GM18858 (cell line): ENCODE measurements around the gene BANP.
A peak's percentile ranks its signal among the peaks of the same experiment; 100 is the strongest.
"Not testable (repeated sequence)": the region's sequence is repeated elsewhere in the genome, so short reads cannot be mapped to it uniquely, and the experiment has no call there.

ENCODE experiments used
- ATAC-seq: cut with Tn5 transposase; IDR thresholded peaks from one replicate; pipeline ENCODE4 v1.9.1; 2021; ENCODE audit not compliant: unreplicated experiment

The BANP gene

GRCh38 chr16:88044121-88044581 is 92.9 kb downstream of the BANP start:
- ATAC-seq = peak; percentile 50

DNA sequence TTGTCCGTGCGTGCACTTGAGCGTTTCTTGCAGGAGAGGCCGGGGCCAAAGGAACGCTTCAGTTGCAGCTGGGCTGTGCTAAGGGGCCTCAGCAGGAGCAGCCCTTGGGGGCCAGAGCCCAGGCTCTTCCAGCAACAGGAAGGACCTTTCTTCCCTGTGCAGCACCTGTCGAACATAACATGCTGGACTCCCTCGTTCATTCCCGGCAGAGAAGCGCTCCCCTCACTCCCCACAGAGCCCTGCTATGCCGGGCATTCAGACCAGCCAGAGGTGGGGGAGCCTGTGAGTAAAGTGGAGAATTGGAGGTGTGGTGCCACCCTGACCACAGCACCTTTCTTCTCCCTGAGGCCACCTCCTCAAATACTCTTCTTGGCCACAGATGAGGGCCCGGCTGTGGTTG is 94.1 kb downstream of the BANP start:
- ATAC-seq = not testable (repeated sequence)

DNA sequence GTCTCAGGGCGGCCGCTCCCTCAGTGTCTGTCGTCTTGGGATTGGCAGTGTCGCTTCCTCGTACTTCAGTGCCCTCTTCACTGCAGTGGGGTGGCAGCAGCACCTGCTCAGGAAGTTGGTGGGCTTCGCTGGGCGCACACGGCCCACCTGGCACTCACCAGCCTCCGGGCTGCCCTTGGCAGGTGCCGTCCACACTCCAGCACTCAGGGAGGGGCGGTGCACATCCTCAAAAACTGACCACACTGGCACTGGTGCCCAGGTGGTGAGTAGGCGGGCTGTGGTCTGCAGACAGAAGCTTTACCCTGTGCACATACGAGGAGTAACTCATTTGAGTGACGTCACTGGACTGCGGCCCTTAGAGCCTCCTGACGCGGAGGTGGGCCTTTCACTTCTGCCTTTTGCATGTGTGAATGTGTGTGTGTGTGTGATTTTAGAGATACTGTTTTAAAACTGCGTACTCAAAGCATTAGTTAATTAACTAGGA is 94.6 kb downstream of the BANP start:
- ATAC-seq = peak; percentile 64

- no peak for ATAC-seq
Measured at GRCh38 chr16:88047462-88047861, 96.2 kb downstream of the BANP start.

GRCh38 chr16:88048985-88049384 is 97.8 kb downstream of the BANP start:
- no peak for ATAC-seq

DNA sequence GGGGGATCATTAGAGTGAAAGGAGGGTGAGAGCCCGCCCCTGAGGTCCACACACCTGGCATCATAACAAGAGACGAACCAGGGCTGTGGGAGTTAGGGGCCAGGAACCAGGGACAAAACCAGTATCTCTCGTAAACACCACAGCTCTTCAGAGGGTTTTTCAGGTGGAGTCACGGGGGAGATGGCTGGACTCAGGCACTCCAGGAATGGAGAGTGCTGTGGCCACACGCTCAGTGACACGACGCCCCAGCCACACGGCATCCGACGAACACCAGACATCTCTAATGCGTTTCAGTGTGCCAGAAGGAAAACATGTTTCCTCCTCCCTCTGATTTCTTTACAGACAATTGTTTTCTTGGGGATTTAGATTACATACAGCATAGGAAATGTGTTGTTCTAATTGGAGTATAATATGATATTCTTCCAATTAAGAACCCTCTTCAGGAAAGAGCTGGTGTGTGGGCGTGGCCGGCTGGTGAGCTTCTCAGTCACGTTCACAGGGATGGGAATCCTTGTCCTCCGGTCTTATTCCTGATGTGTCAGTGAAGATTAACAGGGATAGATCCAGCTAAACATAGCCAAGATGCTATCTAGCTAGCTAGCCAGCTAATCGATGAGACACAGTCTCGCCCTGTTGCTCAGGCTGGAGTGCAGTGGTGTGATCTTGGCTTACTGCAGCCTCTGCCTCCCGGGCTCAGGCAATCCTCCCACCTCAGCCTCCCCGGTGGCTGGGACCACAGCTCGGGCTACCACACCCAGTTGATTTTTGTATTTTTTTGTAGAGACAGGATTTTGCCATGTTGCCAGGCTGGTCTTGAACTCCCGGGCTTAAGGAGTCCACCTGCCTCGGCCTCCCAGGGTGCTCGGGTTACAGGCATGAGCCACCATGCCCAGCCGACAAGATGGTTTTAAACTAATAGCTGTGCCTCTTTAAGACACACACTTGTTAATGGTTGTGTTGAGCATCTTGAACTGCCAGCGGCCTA is 98.6 kb downstream of the BANP start:
- no peak for ATAC-seq

DNA sequence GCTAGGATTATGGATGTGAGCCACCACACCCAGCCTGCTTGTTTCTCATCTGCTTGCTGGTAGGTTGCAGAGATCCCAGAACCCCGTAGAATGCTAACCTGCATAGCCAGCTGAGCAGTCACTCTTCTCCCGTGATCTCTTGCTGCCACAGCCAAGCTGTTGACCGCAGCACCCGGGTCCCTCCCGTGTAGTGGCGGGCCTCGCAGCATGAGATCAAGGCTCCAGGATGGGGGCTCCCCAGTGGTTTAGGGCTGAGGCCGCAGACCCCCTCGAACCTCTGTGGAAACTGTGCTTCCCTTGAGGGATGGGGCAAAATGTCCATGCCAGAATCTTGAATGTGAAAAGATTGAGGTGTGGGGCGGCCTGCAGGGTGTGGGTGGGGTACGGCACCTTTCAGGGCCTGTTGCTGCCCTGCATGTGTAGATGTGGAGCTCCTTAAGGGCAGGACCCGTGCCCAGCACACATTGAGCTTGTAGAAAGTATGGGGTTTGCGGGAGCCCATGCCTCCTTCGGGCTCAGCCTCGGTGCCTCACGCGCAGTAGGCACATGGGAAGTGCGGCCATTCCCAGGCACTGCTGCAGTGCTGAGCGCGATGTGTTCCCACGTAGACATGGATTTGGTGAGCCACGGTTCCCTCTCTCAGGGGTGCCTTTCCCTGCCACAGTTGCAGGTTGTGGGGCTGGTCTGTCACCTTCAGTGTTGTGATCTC is 99.9 kb downstream of the BANP start:
- ATAC-seq = no peak

DNA sequence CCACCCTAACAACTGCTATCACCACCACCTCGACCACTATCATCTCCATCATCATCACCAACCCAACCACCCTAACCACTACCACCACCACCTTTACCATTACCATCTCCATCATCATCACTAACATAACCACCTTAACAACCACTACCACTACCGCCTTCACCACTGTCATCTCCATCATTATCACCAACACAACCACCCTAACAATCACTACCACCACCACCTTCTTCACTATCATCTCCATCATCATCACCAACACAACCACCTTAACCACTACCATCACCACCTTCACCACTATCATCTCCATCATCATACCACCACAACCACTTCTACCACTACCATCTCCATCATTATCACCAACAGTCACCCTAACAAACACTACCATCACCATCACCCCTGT is 101.4 kb downstream of the BANP start:
- ATAC-seq = no peak

GRCh38 chr16:88053479-88053878 is 102.2 kb downstream of the BANP start:
- ATAC-seq = not testable (repeated sequence)

- ATAC-seq = no peak
Measured at GRCh38 chr16:88055356-88055755, 104.1 kb downstream of the BANP start.

- ATAC-seq = no peak
Measured at GRCh38 chr16:88056212-88056611, 105.0 kb downstream of the BANP start.

GRCh38 chr16:88057656-88058055 is 106.4 kb downstream of the BANP start:
- ATAC-seq = no peak

DNA sequence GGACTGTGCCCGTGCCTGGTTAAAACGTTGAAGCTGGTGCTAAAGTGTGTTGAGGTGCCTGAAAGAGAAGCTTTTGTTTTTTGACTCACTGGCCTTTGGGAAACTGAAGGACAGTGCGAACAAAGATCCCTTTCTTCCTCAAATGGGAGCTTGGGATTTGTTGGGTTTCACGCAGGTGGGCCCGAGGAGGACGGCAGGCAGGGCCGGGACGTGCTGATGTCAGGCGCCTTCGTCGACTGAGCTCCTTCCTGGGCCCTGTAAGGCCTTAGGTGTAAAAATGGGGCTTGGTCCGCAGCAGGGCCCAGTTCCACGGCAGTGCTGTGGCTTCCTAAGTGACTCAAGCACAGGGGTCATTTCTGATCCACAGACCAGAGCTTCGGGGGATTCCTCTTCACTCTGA is 106.9 kb downstream of the BANP start:
- no peak for ATAC-seq

- ATAC-seq = no peak
Measured at GRCh38 chr16:88058817-88059216, 107.6 kb downstream of the BANP start.

DNA sequence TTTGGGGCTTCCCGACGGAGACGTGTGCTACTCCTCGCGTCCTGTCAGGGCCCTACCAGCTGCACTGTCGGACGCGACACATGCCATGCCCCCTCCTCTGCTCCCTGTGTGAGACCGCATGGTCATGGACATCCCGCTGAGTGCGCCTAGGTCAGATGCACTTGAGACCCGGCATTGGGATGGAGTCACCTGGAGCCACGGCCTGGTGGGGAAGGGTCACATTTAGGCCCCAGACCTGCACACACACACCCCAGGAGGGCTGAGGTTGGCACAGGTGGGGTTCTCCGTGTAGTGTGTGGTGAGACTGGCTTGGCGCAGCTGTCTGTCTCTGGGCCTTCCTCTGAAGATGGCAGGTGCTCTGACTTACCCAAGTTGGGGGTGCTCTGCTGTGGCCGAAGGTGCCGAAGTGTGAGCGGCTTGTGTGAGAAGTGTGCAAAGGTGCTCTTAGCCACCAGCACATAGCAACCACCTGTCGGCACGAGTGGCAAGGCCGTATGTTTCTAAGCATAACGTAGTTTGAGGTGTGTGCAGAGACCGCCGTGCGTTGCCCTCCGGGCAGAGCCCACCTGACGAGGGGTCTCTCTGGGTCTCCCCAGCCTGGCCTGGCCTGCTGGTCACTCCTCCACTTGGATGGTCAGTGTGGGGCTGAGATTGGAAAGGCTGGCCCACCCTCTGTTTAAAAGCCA is 108.6 kb downstream of the BANP start:
- ATAC-seq = no peak

DNA sequence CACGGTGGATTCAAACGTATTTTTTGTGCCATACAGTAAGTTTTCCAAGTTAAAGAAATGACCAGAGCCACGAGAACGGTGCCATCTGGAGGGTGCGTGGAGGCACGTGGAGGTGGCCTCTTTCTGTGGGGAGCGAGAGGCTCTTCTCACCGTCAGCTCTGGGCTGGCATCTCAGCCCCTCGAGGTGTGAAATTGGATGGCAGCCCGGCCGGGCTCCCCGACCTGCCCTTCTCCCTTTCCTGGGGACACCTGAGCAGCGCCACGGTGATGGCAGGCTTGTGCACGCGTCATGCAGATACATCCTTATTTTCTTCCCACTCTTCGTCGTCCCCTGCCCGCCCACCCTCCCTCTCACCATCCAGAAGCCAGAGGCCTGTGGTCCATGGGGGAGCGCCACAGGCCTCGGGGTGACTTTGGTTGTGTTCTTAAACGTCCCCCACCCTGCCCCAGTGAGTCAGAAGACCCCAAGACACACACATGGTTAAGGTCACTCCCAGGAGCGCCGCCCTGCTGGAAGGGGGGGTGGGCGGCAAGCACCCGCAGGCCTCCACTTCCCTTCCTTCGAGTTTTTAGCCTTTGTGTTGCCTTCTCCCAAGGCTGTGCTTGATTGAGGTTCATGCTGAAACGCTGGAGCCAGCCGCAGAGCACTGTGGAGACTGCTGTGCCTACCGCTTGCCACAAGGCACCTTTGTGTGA is 109.4 kb downstream of the BANP start:
- ATAC-seq = no peak

DNA sequence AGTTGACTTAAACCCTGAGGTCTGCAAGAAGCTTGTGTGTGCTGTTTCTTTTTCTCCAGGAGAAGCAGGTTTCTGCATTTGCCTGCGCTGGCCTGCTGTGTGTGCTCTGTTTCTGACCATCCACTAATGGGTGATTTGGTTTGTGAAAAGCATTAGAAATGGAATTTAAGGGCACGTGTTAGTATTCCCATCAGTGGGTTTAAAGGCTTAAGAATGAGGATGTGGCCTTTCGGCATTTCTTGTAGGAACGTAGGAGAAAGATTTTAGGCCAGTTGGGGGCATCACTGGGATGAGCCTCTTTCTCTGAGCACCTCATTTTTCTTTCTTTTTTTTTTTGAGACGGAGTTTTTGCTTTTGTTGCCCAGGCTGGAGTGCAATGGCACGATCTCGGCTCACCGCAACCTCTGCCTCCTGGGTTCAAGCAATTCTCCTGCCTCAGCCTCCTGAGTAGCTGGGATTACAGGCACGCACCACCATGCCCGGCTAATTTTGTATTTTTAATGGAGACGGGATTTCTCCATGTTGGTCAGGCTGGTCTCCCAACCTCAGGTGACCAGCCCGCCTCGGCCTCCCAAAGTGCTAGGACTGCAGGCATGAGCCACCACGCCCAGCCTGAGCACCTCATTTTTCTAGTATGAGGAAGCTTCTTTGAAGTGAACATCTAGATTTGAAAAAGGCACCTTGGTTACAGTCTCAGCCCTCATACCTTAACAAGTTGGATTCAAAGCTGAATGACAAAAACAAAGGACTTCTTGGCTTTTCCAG is 110.3 kb downstream of the BANP start:
- ATAC-seq = no peak

DNA sequence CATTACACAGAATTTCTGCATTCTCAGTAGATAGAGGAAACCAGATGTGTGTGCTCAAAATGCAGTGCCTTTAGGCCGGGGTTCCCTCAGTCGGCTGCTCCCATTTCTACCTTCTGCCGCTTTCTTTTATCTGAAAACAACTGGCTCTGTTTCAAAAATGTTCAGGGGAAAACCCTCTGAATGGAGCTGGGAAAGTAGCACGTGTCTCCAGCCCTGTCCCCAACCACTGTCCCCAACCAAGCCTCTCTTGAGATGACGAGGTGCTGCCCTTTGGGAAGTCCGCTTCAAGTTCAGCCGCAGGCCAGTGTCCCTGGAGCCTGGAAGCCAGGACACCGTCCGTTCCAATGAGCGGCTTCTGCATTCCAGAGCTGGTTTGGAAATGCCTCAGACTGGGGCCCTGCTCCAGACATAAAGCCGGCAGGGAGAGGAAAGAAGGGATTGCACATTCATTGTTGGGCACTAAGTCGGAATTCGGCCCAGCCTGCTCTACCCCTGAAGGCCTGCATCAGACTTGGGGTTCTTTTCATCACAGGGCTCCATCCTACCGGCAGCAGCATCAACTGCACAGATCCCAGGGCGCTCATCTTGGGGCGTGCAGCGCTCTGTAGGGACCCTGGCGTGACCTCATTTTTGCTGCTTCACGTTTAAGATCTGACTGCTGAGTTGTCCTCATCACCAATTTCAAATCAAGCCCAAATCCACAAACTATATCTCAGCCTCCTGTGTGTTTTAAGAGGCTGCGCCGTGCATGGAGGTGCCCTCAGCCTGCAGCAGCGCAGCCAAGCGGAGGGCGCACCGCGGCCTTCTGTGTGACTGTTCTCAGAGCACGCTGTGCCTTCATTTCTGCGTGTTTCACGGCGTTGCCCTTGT is 111.3 kb downstream of the BANP start:
- no peak for ATAC-seq

DNA sequence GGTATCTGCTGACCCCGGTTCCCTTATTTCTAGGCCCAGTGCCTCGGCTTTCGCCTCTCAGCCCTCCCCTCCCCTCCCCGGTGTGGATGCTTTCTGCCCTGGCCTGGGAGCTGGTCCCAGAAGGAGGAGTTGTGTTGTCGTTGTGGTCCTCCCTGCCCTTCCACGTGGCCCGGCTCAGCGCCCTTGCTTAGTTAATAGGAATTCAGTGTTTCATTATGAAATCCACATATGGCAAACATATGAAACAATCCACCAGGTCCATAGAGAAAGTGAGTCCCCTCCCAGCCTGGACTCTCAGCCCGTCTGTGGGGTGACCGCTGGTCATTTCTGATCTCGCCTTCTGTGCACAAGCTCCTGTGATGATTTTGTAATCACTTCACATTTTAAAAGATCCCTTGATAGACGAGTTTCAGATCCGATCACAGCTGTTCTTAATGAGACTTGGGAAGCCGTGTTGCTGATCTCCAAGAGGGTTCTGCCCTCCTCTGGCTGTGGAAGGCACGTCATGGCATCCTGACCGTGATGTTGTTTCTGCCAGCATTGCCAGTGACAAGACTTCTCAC is 112.1 kb downstream of the BANP start:
- ATAC-seq = no peak
